Fibroblast of lung (primary cell): Measurements from ENCODE around the gene SFTPA1. TPM values are rescaled to one million over a fixed set of nuclear protein-coding genes. Genes with fewer than 3 reads are reported as not detected.
"Not testable (repeated sequence)": the region's sequence is repeated elsewhere in the genome, so short reads cannot be mapped to it uniquely, and the experiment has no call there.

Source experiments
- DNase-seq, 2 donors: peaks; one replicate each; pipeline versions ENCODE4 v3.0.0 to v3.0.0-alpha.2; 2010; ENCODE audit warnings: low read depth in 2 of 2
- H2AFZ ChIP-seq: 2 replicates; pipeline ENCODE4 v1.5.1; 2012; ENCODE audit warnings: low read length, control low read depth, inconsistent platforms
- H3K27ac ChIP-seq: 2 replicates; pipeline ENCODE4 v1.5.1; 2011; ENCODE audit warnings: low read length, control low read depth; ENCODE audit not compliant: insufficient read depth
- H3K27me3 ChIP-seq: 2 replicates; pipeline ENCODE4 v1.5.1; 2011; ENCODE audit warnings: mild to moderate bottlenecking, low read length; ENCODE audit not compliant: control insufficient read depth, insufficient read depth
- H3K36me3 ChIP-seq: 2 replicates; pipeline ENCODE4 v1.5.1; 2011; ENCODE audit warnings: low read length; ENCODE audit not compliant: control insufficient read depth, insufficient read depth
- H3K4me1 ChIP-seq: 2 replicates; pipeline ENCODE4 v1.5.1; 2011; ENCODE audit warnings: low read length; ENCODE audit not compliant: control insufficient read depth, insufficient read depth; ENCODE audit errors: extremely low read depth
- H3K4me2 ChIP-seq: 2 replicates; pipeline ENCODE4 v1.5.1; 2011; ENCODE audit warnings: low read length, control low read depth; ENCODE audit not compliant: insufficient read depth; ENCODE audit errors: extremely low read depth
- H3K4me3 ChIP-seq, 4 experiments: fragments of 200-600 bp in 1 of 4; sonication (generic) in 1 of 4; replicated peaks in 1 of 4; 2 replicates each; pipeline ENCODE4 v1.5.1; 2011 to 2016; ENCODE audit warnings: low read length in 4 of 4, low read depth in 3 of 4, mild to moderate bottlenecking in 3 of 4, control low read depth in 2 of 4, inconsistent platforms in 1 of 4, mixed read lengths in 1 of 4; ENCODE audit not compliant: insufficient read depth in 1 of 4; ENCODE audit errors: control extremely low read depth in 1 of 4
- H3K79me2 ChIP-seq: 2 replicates; pipeline ENCODE4 v1.5.1; 2012; ENCODE audit warnings: mild to moderate bottlenecking, low read length, inconsistent platforms; ENCODE audit not compliant: control insufficient read depth, insufficient read depth
- H3K9ac ChIP-seq: 2 replicates; pipeline ENCODE4 v1.5.1; 2011; ENCODE audit warnings: mild to moderate bottlenecking, low read length, control low read depth; ENCODE audit not compliant: insufficient read depth
- H3K9me3 ChIP-seq: 2 replicates; pipeline ENCODE4 v1.5.1; 2012; ENCODE audit warnings: low read depth, low read length; ENCODE audit not compliant: control insufficient read depth, insufficient read depth
- H4K20me1 ChIP-seq: 2 replicates; pipeline ENCODE4 v1.5.1; 2011; ENCODE audit warnings: low read length; ENCODE audit not compliant: control insufficient read depth, insufficient read depth; ENCODE audit errors: extremely low read depth
- EZH2 ChIP-seq: IDR thresholded peaks from 2 replicates; pipeline ENCODE4 v1.5.1; 2012; ENCODE audit warnings: low read length, control low read depth, mild to moderate bottlenecking; ENCODE audit errors: missing control alignments
- polyA plus RNA-seq, 2 donors: library from polyadenylated mRNA; depleted of rRNA in 1 of 2; stranded (reverse) in 1 of 2; unstranded in 1 of 2; fragments of >200 nt; gene quantifications; 2 replicates each; pipeline ENCODE4 v1.2.1, GENCODE V29; 2011 to 2012; ENCODE audit warnings: missing spikeins in 1 of 2
- total RNA-seq: library from RNA; depleted of rRNA; stranded (reverse); fragments of >200 nt; gene quantifications from 2 replicates; pipeline ENCODE4 v1.2.1, GENCODE V29; 2014
- TF ChIP-seq, protein P1 (sequence below), 2 donors: IDR thresholded peaks in 1 of 2; conservative IDR thresholded peaks in 1 of 2; 1 replicate in 1 of 2; 2 replicates in 1 of 2; pipeline ENCODE4 v1.5.1; 2011 to 2012; ENCODE audit warnings: low read length in 2 of 2, control low read depth in 1 of 2, inconsistent platforms in 1 of 2, low read depth in 1 of 2, mild to moderate bottlenecking in 1 of 2

SFTPA1 gene
- total and polyA plus RNA-seq, 2 donors (not counting 1 experiment from before 2014, with no cell fraction given): not detected

DNA sequence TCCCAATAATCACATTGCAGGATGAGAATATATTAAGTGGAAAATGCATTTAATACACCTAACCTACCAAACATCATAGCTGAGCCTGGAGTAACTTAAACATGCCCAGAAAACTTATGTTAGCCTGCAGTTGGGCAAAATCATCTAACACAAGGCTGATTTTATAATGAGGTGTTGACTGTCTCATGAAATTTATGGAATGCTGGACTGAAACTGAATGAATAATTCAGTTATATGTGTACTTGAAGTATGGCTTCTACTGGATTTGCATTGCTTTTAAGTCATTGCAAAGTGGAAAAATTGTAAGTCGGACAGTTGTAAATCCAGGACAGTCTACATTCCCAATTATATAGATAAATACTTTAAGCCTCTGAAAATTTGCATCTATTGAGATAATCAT is 5.4 kb downstream of the SFTPA1 start:
- Histone ChIP-seq H3K4me1 (no peaks in the 10 kb centered on the region), H3K4me3 (no peak overlapping the region), H3K9ac (no peak overlapping the region), H3K4me2 (no peak overlapping the region), H3K36me3 (no peaks in the 10 kb centered on the region), H4K20me1 (no peaks in the 10 kb centered on the region), H2AFZ (no peak overlapping the region), H3K27ac (no peak overlapping the region), H3K9me3 (no peaks in the 10 kb centered on the region), H3K27me3 (no peaks in the 10 kb centered on the region), H3K79me2 (no peaks in the 10 kb centered on the region)
- DNase-seq: no peak
- no peak for TF ChIP-seq EZH2

DNA sequence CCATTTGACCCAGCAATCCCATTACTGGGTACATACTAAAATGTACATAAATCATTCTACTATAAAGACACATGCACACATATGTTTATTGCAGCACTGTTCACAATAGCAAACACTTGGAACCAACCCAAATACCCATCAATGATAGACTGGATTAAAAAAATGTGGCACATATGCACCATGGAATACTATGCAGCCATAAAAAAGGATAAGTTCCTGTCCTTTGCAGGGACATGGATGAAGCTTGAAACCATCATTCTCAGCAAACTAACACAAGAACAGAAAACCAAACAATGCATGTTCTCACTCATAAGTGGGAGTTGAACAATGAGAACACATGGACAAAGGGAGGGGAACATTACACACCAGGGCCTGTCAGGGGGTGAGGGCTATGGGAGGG is 12.9 kb downstream of the SFTPA1 start:
- not testable (repeated sequence) for H3K36me3 ChIP-seq, H4K20me1 ChIP-seq, DNase-seq, H3K9me3 ChIP-seq, H3K4me3 ChIP-seq, H3K4me1 ChIP-seq, H3K79me2 ChIP-seq, H2AFZ ChIP-seq, H3K9ac ChIP-seq, H3K4me2 ChIP-seq, H3K27me3 ChIP-seq, H3K27ac ChIP-seq

DNA sequence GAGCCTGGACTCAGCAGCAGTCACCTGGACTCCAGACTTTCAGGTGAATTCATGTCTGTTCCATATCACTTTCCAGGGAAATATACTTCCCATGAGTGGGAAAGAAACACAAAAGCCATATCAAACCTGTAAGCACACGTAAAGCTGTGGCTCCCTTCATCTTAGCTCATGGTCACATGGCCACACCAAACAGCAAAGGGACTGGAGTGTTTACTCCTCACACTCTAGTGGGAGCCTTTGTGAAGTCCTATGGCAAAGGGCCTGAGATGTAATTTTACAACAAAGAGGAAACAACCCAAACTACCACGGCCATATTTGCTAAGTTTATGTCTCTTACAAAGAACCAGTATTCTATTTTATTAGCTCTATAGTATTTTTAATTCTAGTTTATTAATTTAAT is 16.3 kb downstream of the SFTPA1 start:
- H3K9ac ChIP-seq: no peak overlapping the region
- no peak overlapping the region for H3K4me2 ChIP-seq
- no peaks in the 10 kb centered on the region for H3K79me2 ChIP-seq
- peaks cover 3% of the 10 kb centered on the region for H3K27me3 ChIP-seq
- TF ChIP-seq, protein P1, sequence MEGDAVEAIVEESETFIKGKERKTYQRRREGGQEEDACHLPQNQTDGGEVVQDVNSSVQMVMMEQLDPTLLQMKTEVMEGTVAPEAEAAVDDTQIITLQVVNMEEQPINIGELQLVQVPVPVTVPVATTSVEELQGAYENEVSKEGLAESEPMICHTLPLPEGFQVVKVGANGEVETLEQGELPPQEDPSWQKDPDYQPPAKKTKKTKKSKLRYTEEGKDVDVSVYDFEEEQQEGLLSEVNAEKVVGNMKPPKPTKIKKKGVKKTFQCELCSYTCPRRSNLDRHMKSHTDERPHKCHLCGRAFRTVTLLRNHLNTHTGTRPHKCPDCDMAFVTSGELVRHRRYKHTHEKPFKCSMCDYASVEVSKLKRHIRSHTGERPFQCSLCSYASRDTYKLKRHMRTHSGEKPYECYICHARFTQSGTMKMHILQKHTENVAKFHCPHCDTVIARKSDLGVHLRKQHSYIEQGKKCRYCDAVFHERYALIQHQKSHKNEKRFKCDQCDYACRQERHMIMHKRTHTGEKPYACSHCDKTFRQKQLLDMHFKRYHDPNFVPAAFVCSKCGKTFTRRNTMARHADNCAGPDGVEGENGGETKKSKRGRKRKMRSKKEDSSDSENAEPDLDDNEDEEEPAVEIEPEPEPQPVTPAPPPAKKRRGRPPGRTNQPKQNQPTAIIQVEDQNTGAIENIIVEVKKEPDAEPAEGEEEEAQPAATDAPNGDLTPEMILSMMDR (conservative IDR thresholded peaks at IDR 0.05 in 1 of 2, IDR thresholded peaks at IDR 0.05 in 1 of 2; ENCODE audit: low read depth in 1 of 2, low read length in 2 of 2): no peak
- TF ChIP-seq EZH2: no peak
- no peaks in the 10 kb centered on the region for H3K9me3 ChIP-seq
- no peak overlapping the region for H2AFZ ChIP-seq
- H3K4me3 ChIP-seq: no peak overlapping the region
- H4K20me1 ChIP-seq: no peaks in the 10 kb centered on the region
- H3K36me3 ChIP-seq: no peaks in the 10 kb centered on the region
- no peaks in the 10 kb centered on the region for H3K4me1 ChIP-seq
- DNase-seq: no peak
- H3K27ac ChIP-seq: no peak overlapping the region

- Histone ChIP-seq H2AFZ (no peak overlapping the region), H3K9ac (no peak overlapping the region), H4K20me1 (no peaks in the 10 kb centered on the region), H3K27ac (no peak overlapping the region), H3K4me3 (no peak overlapping the region), H3K4me1 (no peaks in the 10 kb centered on the region), H3K4me2 (no peak overlapping the region), H3K9me3 (no peaks in the 10 kb centered on the region), H3K79me2 (no peaks in the 10 kb centered on the region), H3K36me3 (no peaks in the 10 kb centered on the region), H3K27me3 (peaks cover 3% of the 10 kb centered on the region)
- no peak for DNase-seq
- TF ChIP-seq, protein P1 (conservative IDR thresholded peaks at IDR 0.05 in 1 of 2, IDR thresholded peaks at IDR 0.05 in 1 of 2; ENCODE audit: low read depth in 1 of 2, low read length in 2 of 2): no peak
- TF ChIP-seq EZH2: no peak
Observed at GRCh38 chr10:79628083-79628482, 17.3 kb downstream of the SFTPA1 start.
